Sigmoid colon (tissue), 4 donors: ENCODE data around the gene DYNC1LI1.

Source experiments
- POLR2AphosphoS5 ChIP-seq, 4 donors: sonication (generic); formaldehyde crosslinking; IDR thresholded peaks; one replicate each; pipeline ENCODE4 v1.6.1; 2017; ENCODE audit warnings: antibody characterized with exemption in 4 of 4
- TF ChIP-seq, protein P1 (sequence below), 4 experiments: fragments of 450-650 bp in 3 of 4; fragments of 200-600 bp in 1 of 4; IDR thresholded peaks; one replicate each; pipeline ENCODE4 v1.5.1; 2016 to 2019; ENCODE audit warnings: antibody characterized with exemption in 4 of 4, mild to moderate bottlenecking in 3 of 4, moderate library complexity in 2 of 4

DNA sequence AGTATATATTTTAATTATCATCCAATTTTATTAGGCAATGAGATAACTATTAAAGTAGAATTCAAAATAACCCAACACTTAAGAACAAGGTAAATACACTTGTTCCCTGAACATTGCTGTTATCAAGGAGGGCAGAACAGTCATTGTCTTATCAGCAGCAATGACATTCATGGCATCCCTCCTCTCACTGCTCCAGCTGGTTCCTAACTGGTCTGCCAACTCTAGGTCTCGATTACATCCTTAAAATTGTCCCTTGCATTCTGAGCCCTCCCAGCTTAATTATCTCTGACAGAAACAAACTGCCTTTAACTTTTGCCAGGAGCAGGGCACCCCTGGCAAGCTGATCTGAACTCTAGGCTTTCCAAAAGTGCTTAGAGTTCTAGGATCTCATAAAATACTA is 14.0 kb upstream of the DYNC1LI1 start:
- no peak for TF ChIP-seq POLR2AphosphoS5 (IDR thresholded peaks at IDR 0.05)
- TF ChIP-seq, protein P1, sequence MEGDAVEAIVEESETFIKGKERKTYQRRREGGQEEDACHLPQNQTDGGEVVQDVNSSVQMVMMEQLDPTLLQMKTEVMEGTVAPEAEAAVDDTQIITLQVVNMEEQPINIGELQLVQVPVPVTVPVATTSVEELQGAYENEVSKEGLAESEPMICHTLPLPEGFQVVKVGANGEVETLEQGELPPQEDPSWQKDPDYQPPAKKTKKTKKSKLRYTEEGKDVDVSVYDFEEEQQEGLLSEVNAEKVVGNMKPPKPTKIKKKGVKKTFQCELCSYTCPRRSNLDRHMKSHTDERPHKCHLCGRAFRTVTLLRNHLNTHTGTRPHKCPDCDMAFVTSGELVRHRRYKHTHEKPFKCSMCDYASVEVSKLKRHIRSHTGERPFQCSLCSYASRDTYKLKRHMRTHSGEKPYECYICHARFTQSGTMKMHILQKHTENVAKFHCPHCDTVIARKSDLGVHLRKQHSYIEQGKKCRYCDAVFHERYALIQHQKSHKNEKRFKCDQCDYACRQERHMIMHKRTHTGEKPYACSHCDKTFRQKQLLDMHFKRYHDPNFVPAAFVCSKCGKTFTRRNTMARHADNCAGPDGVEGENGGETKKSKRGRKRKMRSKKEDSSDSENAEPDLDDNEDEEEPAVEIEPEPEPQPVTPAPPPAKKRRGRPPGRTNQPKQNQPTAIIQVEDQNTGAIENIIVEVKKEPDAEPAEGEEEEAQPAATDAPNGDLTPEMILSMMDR (IDR thresholded peaks at IDR 0.05): no peak
